DND-41 (cell line): ENCODE results near the gene PEMT.

Source experiments
- ATAC-seq: fragments of 200-7000 bp; cut with Tn5 transposase; 3 replicates; pipeline ENCODE4 v1.9.1; 2021; ENCODE audit warnings: low read depth; ENCODE audit not compliant: insufficient read depth
- DNase-seq: peaks from one replicate; pipeline ENCODE4 v3.0.0-alpha.2; 2020
- H2AFZ ChIP-seq: 2 replicates; pipeline ENCODE4 v1.6.0; 2012; ENCODE audit warnings: low read depth, low read length
- H3K27ac ChIP-seq: 2 replicates; pipeline ENCODE4 v1.5.1; 2012; ENCODE audit warnings: low read length, inconsistent platforms
- H3K27me3 ChIP-seq: fragments of 200-600 bp; sonication (generic); 2 replicates; pipeline ENCODE4 v1.6.0; 2012; ENCODE audit warnings: low read length, mild to moderate bottlenecking, inconsistent platforms; ENCODE audit not compliant: insufficient read depth, poor library complexity
- H3K36me3 ChIP-seq: 2 replicates; pipeline ENCODE4 v1.5.1; 2012; ENCODE audit warnings: low read length, inconsistent platforms; ENCODE audit not compliant: insufficient read depth
- H3K4me1 ChIP-seq: 2 replicates; pipeline ENCODE4 v1.5.1; 2012; ENCODE audit warnings: mild to moderate bottlenecking, low read length; ENCODE audit not compliant: insufficient read depth
- H3K4me2 ChIP-seq: 2 replicates; pipeline ENCODE4 v1.6.0; 2012; ENCODE audit warnings: mild to moderate bottlenecking, moderate library complexity, low read length, inconsistent platforms; ENCODE audit not compliant: insufficient read depth
- H3K4me3 ChIP-seq, 2 experiments: fragments of 200-600 bp in 1 of 2; shearing (Covaris generic) in 1 of 2; 2 replicates each; pipeline ENCODE4 v1.5.1; 2012 to 2016; ENCODE audit warnings: inconsistent platforms in 2 of 2, low read length in 2 of 2, mild to moderate bottlenecking in 2 of 2, low read depth in 1 of 2, moderate library complexity in 1 of 2
- H3K79me2 ChIP-seq: 2 replicates; pipeline ENCODE4 v1.6.0; 2012; ENCODE audit warnings: low read length, inconsistent platforms; ENCODE audit not compliant: insufficient read depth
- H3K9ac ChIP-seq: 2 replicates; pipeline ENCODE4 v1.6.0; 2012; ENCODE audit warnings: low read depth, mild to moderate bottlenecking, inconsistent platforms, low read length, moderate library complexity
- H3K9me3 ChIP-seq: 2 replicates; pipeline ENCODE4 v1.5.1; 2012; ENCODE audit warnings: low read length, moderate library complexity, mild to moderate bottlenecking, inconsistent platforms; ENCODE audit not compliant: insufficient read depth, severe bottlenecking
- H4K20me1 ChIP-seq: 2 replicates; pipeline ENCODE4 v1.6.0; 2012; ENCODE audit warnings: low read length; ENCODE audit not compliant: insufficient read depth
- EZH2 ChIP-seq: IDR thresholded peaks from 3 replicates; pipeline ENCODE4 v1.6.1; 2012; ENCODE audit warnings: borderline replicate concordance, low read depth, mild to moderate bottlenecking, moderate library complexity, low read length, inconsistent platforms; ENCODE audit not compliant: severe bottlenecking
- TF ChIP-seq, protein P1 (sequence below): IDR thresholded peaks from 2 replicates; pipeline ENCODE4 v1.5.1; 2012; ENCODE audit warnings: borderline replicate concordance, low read length, moderate library complexity, mild to moderate bottlenecking; ENCODE audit not compliant: poor library complexity, severe bottlenecking; ENCODE audit errors: extremely low read depth

Gene PEMT

DNA sequence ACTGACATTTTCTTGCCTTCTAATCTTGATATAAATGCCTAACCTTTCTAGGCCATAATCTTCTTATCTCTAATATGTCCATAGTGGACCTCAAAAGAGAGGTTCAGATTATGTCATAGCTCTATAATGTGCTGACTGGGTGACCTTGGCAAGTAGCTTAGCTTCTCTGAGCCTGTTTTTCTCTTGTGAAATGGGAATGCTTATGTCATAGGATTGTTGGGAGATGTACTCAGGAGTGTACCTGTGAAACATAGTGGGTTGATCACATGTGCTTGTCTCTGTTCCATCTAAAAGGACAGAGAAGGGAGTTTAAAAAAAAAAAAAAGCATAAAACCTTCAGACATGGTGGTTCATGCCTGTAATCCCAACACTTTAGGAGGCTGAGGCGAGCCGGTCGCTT is 112.3 kb downstream of the PEMT start:
- peak overlapping the region in 1 of 2 experiments; percentile 89; a peak in 2 of 4 replicates for H3K4me3 ChIP-seq
- H3K9ac ChIP-seq, result peak overlapping the region; percentile 98
- H3K4me1 ChIP-seq, result peaks cover 71% of the 10 kb centered on the region
- H3K27ac ChIP-seq, result peak overlapping the region; percentile 88
- H3K9me3 ChIP-seq, result no peaks in the 10 kb centered on the region
- no peak for TF ChIP-seq EZH2
- TF ChIP-seq, protein P1, sequence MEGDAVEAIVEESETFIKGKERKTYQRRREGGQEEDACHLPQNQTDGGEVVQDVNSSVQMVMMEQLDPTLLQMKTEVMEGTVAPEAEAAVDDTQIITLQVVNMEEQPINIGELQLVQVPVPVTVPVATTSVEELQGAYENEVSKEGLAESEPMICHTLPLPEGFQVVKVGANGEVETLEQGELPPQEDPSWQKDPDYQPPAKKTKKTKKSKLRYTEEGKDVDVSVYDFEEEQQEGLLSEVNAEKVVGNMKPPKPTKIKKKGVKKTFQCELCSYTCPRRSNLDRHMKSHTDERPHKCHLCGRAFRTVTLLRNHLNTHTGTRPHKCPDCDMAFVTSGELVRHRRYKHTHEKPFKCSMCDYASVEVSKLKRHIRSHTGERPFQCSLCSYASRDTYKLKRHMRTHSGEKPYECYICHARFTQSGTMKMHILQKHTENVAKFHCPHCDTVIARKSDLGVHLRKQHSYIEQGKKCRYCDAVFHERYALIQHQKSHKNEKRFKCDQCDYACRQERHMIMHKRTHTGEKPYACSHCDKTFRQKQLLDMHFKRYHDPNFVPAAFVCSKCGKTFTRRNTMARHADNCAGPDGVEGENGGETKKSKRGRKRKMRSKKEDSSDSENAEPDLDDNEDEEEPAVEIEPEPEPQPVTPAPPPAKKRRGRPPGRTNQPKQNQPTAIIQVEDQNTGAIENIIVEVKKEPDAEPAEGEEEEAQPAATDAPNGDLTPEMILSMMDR, result no peak
- DNase-seq, result no peak
- peaks cover 74% of the 10 kb centered on the region for H3K79me2 ChIP-seq
- H3K27me3 ChIP-seq, result no peaks in the 10 kb centered on the region
- H3K36me3 ChIP-seq, result peaks cover 46% of the 10 kb centered on the region
- H2AFZ ChIP-seq, result no peak overlapping the region
- ATAC-seq, result no peak
- peaks cover 26% of the 10 kb centered on the region for H4K20me1 ChIP-seq
- H3K4me2 ChIP-seq, result peak overlapping the region; percentile 78

DNA sequence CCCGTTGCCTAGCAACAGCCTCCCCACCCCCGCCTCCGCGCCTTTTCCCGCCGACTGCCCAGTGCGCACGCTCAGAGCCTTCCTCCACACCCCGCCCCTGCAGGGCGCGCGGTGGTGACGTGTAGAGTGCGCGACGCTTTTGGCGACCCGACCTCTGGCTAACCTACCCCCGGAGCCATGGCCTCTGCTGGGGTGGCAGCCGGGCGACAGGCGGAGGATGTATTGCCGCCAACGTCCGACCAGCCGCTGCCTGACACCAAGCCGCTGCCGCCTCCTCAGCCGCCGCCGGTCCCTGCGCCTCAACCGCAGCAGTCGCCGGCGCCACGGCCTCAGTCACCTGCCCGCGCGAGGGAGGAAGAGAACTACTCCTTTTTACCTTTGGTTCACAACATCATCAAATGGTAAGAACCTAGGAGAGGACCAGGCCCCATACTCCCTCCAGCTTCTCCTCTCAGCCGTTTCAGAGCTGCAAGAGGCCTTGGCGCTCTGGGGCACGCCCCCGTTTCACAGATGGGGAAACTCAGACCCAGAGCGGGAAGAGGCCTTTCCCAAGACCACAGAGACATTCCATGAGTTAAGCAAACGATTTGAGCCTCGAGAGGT is 114.5 kb downstream of the PEMT start, which contains the start of gene MED9:
TSS of gene MED9 (plus strand) at position 136 of the 603 bp plus-strand sequence. CDS start at position 178, 42 bp downstream.
- Histone ChIP-seq H3K9me3 (no peaks in the 10 kb centered on the region), H3K4me1 (peaks cover 58% of the 10 kb centered on the region), H3K79me2 (peaks cover 52% of the 10 kb centered on the region), H3K27me3 (no peaks in the 10 kb centered on the region), H3K4me2 (peak within 1 kb of the TSS; percentile 78), H3K9ac (peak within 1 kb of the TSS; percentile 98), H4K20me1 (peaks cover 19% of the 10 kb centered on the region), H2AFZ (peak within 1 kb of the TSS; percentile 96), H3K4me3 (peak within 1 kb of the TSS; percentile 89 to 95), H3K27ac (peak within 1 kb of the TSS; percentile 88), H3K36me3 (peaks cover 29% of the 10 kb centered on the region)
- ATAC-seq (peak; percentile 80), DNase-seq (peak; percentile 94)
- TF ChIP-seq, protein P1, result no peak
- TF ChIP-seq EZH2, result no peak

DNA sequence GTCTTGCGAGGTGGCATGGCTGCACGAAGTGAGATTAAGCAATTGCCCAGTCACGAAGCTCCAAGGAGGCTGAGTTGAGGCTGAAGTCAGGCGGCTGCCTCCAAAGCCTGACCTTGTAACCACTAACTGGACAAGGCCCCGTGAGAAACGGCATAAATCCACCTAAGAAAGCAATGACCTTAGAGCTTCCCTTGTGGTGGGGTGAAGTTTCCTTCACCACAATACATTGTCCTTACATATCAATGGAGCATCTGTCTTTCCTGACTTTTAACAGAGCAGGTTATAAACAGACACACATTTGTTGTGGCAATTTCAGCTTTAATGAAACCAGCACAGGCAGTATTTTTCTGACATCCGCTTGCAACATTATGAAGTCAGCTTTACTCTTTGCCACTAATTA is 117.2 kb downstream of the PEMT start:
- DNase-seq, result no peak
- Histone ChIP-seq H3K9ac (no peak overlapping the region), H3K79me2 (peaks cover 26% of the 10 kb centered on the region), H4K20me1 (peaks cover 7% of the 10 kb centered on the region; the same call in 1 of the 2 replicates), H3K27ac (no peak overlapping the region), H3K27me3 (no peaks in the 10 kb centered on the region), H3K4me2 (no peak overlapping the region), H3K4me3 (no peak overlapping the region), H3K36me3 (peaks cover 12% of the 10 kb centered on the region), H3K9me3 (no peaks in the 10 kb centered on the region), H2AFZ (0 out of 2 replicates have a peak overlapping the region, but pooled peaks have one; percentile 36), H3K4me1 (peaks cover 34% of the 10 kb centered on the region)
- no peak for ATAC-seq
- no peak for TF ChIP-seq EZH2
- TF ChIP-seq, protein P1, result no peak
